Femur (tissue), 1 donor: Measurements from ENCODE around the gene ATG3.
"Not testable (repeated sequence)": the region's sequence is repeated elsewhere in the genome, so short reads cannot be mapped to it uniquely, and the experiment has no call there.

Experiments
- DNase-seq: peaks from one replicate; pipeline ENCODE4 v3.0.0-alpha.2; 2017

ATG3 gene

GRCh38 chr3:112497897-112498548 is 63.7 kb downstream of the ATG3 start:
- no peak for DNase-seq

DNA sequence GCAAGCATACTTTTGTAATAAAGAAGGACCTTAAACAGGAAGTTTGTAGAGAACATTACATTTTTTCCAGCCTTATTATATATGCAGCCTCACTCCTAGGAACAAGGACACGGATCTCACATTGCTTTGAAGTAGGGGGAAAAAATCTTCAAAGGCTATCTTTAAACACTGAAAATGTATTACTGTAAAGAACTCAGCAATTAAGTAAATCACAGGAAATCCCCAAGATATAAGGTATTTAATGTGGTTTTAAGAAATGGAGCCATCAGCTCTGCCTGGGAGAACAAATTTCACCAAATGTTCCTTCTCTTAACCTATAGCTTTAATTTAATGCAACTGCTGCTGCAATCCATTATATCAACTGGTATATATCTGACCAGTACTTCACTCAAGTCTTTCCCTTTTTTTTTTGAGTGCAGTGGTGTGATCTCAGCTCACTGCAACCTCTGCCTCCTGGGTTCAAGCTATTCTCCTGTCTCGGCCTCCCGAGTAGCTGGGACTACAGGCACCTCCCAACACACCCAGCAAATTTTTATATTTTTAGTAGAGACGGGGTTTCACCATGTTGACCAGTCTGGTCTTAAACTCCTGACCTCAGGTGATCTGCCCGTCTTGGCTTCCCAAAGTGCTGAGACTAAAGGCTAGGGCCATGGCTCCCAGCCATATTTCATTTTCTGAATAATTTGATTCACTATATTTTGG is 65.2 kb downstream of the ATG3 start:
- no peak for DNase-seq

GRCh38 chr3:112494448-112494767 is 67.4 kb downstream of the ATG3 start:
- DNase-seq, result not testable (repeated sequence)

- no peak for DNase-seq
Measured at GRCh38 chr3:112492124-112492523, 69.6 kb downstream of the ATG3 start.

GRCh38 chr3:112491373-112491772 is 70.4 kb downstream of the ATG3 start:
- no peak for DNase-seq

- DNase-seq, result no peak
Measured at GRCh38 chr3:112489674-112490479, 71.9 kb downstream of the ATG3 start.

DNA sequence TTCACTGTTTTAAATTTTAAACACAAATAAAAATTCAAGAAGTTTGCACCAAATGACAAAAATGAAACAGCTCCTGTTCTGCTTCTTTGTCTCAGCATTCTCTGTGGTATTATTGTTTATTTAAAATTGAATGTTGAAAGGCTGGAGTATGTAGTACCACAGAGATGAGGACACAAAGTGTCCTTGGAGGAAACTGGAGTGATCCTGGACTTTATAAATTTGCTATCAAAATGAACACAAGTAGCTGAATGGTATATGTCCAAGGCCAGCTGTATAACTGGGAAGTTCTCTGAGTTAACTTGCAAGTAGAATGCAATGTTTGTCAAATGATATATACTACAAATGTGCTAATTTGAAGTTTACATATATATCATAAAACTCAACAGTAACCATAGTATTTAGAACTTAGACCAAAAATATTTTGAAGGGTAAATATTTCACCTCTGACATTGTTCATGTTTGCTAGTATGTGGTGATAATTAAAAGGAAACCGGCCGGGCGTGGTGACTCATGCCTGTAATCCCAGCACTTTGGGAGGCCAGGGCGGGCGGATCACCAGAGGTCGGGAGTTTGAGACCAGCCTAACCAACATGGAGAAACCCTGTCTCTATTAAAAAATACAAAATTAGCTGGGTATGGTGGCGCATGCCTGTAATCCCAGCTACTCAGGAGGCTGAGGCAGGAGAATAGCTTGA is 74.8 kb downstream of the ATG3 start:
- DNase-seq, result no peak

GRCh38 chr3:112484352-112484751 is 77.4 kb downstream of the ATG3 start:
- DNase-seq, result no peak

GRCh38 chr3:112482675-112483074 is 79.1 kb downstream of the ATG3 start:
- no peak for DNase-seq
